Left ventricle myocardium inferior (tissue), 1 donor: Measurements from ENCODE around the gene LRP2BP. TPM values are rescaled to one million over a fixed set of nuclear protein-coding genes. Genes with fewer than 3 reads are reported as not detected.

Source experiments
- DNase-seq: peaks from one replicate; pipeline ENCODE4 v3.0.0-alpha.2; 2020
- H3K27ac ChIP-seq: fragments of 200-600 bp; replicated peaks from 2 replicates; pipeline ENCODE4 v1.8.0; 2021
- H3K27me3 ChIP-seq: fragments of 200-600 bp; 2 replicates; pipeline ENCODE4 v1.8.0; 2021; ENCODE audit warnings: low read depth
- H3K36me3 ChIP-seq: fragments of 200-600 bp; 2 replicates; pipeline ENCODE4 v1.8.0; 2021
- H3K4me1 ChIP-seq: fragments of 200-600 bp; 2 replicates; pipeline ENCODE4 v1.8.0; 2021
- H3K4me3 ChIP-seq: fragments of 200-600 bp; 2 replicates; pipeline ENCODE4 v1.8.0; 2021; ENCODE audit warnings: mild to moderate bottlenecking, moderate library complexity
- H3K9me3 ChIP-seq: fragments of 200-600 bp; replicated peaks from 2 replicates; pipeline ENCODE4 v1.8.0; 2021
- intact Hi-C: fragments of 100-400 bp; cut with micrococcal nuclease; formaldehyde crosslinking; loops from one replicate; pipeline ENCODE4 v1.11.0; 2022
- total RNA-seq: library from RNA; stranded (reverse); fragmentation: NEBNext Ultra II Directional; extraction: Animal tissue kit (Norgen Biotek cat#: 25700); gene quantifications from one replicate; pipeline ENCODE4 v1.2.1, GENCODE V29; 2021
- TF ChIP-seq, protein P1 (sequence below): fragments of 200-600 bp; IDR thresholded peaks from 2 replicates; pipeline ENCODE4 v1.8.0; 2021; ENCODE audit warnings: antibody characterized with exemption, mild to moderate bottlenecking, borderline replicate concordance
- donor health status: DM: no; HTN: yes; CAD: no; lungs with severe emphysema.

Gene LRP2BP
- total RNA-seq, 1 donor from 2014 or later, result 2.8 TPM

GRCh38 chr4:185361872-185362271 is 33.9 kb downstream of the LRP2BP start:
- no peaks in the 10 kb centered on the region for H3K27me3 ChIP-seq
- TF ChIP-seq, protein P1, sequence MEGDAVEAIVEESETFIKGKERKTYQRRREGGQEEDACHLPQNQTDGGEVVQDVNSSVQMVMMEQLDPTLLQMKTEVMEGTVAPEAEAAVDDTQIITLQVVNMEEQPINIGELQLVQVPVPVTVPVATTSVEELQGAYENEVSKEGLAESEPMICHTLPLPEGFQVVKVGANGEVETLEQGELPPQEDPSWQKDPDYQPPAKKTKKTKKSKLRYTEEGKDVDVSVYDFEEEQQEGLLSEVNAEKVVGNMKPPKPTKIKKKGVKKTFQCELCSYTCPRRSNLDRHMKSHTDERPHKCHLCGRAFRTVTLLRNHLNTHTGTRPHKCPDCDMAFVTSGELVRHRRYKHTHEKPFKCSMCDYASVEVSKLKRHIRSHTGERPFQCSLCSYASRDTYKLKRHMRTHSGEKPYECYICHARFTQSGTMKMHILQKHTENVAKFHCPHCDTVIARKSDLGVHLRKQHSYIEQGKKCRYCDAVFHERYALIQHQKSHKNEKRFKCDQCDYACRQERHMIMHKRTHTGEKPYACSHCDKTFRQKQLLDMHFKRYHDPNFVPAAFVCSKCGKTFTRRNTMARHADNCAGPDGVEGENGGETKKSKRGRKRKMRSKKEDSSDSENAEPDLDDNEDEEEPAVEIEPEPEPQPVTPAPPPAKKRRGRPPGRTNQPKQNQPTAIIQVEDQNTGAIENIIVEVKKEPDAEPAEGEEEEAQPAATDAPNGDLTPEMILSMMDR, result no peak
- no peak overlapping the region for H3K27ac ChIP-seq
- no peaks in the 10 kb centered on the region for H3K4me1 ChIP-seq
- no peak for DNase-seq
- no peaks in the 10 kb centered on the region for H3K9me3 ChIP-seq
- no peak overlapping the region for H3K4me3 ChIP-seq
- intact Hi-C loops, result no loop called here
- H3K36me3 ChIP-seq, result peaks cover 7% of the 10 kb centered on the region

GRCh38 chr4:185359767-185360446 is 35.8 kb downstream of the LRP2BP start:
- H3K9me3 ChIP-seq, result no peaks in the 10 kb centered on the region
- no peak for DNase-seq
- no peaks in the 10 kb centered on the region for H3K4me1 ChIP-seq
- no peaks in the 10 kb centered on the region for H3K27me3 ChIP-seq
- intact Hi-C loops, result no loop called here
- H3K4me3 ChIP-seq, result no peak overlapping the region
- H3K36me3 ChIP-seq, result peaks cover 8% of the 10 kb centered on the region
- H3K27ac ChIP-seq, result no peak overlapping the region
- TF ChIP-seq, protein P1, result no peak

GRCh38 chr4:185358959-185359358 is 36.8 kb downstream of the LRP2BP start:
- Histone ChIP-seq H3K4me3 (no peak overlapping the region), H3K4me1 (no peaks in the 10 kb centered on the region), H3K27ac (no peak overlapping the region), H3K36me3 (peaks cover 18% of the 10 kb centered on the region), H3K9me3 (no peaks in the 10 kb centered on the region), H3K27me3 (no peaks in the 10 kb centered on the region)
- TF ChIP-seq, protein P1, result no peak
- intact Hi-C loops, result no loop called here
- DNase-seq, result no peak

GRCh38 chr4:185358514-185358913 is 37.2 kb downstream of the LRP2BP start:
- no peaks in the 10 kb centered on the region for H3K9me3 ChIP-seq
- intact Hi-C loops, result no loop called here
- no peak for DNase-seq
- TF ChIP-seq, protein P1, result no peak
- H3K4me1 ChIP-seq, result no peaks in the 10 kb centered on the region
- H3K27ac ChIP-seq, result no peak overlapping the region
- H3K4me3 ChIP-seq, result no peak overlapping the region
- no peaks in the 10 kb centered on the region for H3K27me3 ChIP-seq
- H3K36me3 ChIP-seq, result peaks cover 22% of the 10 kb centered on the region

DNA sequence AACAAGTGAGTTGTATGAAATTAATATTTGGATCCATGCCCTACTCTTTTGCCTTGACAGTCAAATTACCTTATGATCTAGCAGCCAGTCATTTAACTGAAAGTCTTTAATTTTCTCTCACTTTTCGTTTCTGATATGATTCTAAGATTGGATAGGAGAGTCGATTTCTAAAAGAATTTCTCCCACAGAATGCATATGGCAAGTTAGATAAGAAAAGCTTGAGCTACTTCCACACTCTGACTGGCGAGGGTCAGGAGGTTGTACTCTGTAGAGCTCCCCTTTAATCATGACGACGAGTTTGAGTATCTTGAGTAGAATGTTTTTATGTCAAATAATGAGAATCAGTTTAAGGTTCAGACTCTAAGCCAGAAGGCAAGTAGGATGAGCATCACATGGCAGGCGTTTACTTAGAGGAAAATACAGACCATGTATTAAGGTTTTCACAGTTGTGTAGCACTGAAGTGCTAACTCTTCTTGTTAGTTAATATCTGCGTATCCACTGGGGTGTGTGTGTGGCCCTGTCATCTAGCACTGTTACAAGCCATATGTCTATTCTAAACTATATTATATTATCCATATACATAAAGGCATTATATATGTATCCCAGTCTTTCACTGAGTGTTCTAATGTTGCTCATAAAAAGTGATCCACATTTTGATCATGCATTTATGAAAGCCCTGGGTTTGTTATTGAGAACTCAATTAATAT is 37.8 kb downstream of the LRP2BP start:
- TF ChIP-seq, protein P1, result no peak
- no peak for DNase-seq
- H3K27me3 ChIP-seq, result no peaks in the 10 kb centered on the region
- H3K36me3 ChIP-seq, result peaks cover 23% of the 10 kb centered on the region
- intact Hi-C loops, result no loop called here
- H3K4me3 ChIP-seq, result no peak overlapping the region
- H3K9me3 ChIP-seq, result no peaks in the 10 kb centered on the region
- H3K4me1 ChIP-seq, result no peaks in the 10 kb centered on the region
- no peak overlapping the region for H3K27ac ChIP-seq
